Spleen (tissue), 11 donors: ENCODE results near the gene GABBR2. TPM values are rescaled to one million over a fixed set of nuclear protein-coding genes. Genes with fewer than 3 reads are reported as not detected.

Experiments
- DNase-seq: peaks from one replicate; pipeline ENCODE4 v3.0.0-alpha.2; 2020
- H3K27ac ChIP-seq, 8 donors: fragments of 200-600 bp; sonication (generic) in 7 of 8; 1 replicate in 4 of 8; 2 replicates in 4 of 8; pipeline versions ENCODE4 v1.5.0 to v1.8.0; 2016 to 2021; ENCODE audit warnings: inconsistent platforms in 4 of 8, mild to moderate bottlenecking in 4 of 8, moderate library complexity in 1 of 8
- H3K27me3 ChIP-seq, 7 donors: fragments of 200-600 bp; sonication (generic) in 6 of 7; replicated peaks in 1 of 7; 1 replicate in 4 of 7; 2 replicates in 3 of 7; pipeline versions ENCODE4 v1.5.0 to v1.8.0; 2016 to 2021; ENCODE audit warnings: inconsistent platforms in 3 of 7, mild to moderate bottlenecking in 1 of 7
- H3K36me3 ChIP-seq, 6 donors: fragments of 200-600 bp; sonication (generic) in 5 of 6; 1 replicate in 4 of 6; 2 replicates in 2 of 6; pipeline versions ENCODE4 v1.5.0 to v1.8.0; 2016 to 2021; ENCODE audit warnings: inconsistent platforms in 2 of 6
- H3K4me1 ChIP-seq, 6 donors: fragments of 200-600 bp; sonication (generic) in 5 of 6; 1 replicate in 3 of 6; 2 replicates in 3 of 6; pipeline versions ENCODE4 v1.5.0 to v1.8.0; 2016 to 2021; ENCODE audit warnings: inconsistent platforms in 3 of 6
- H3K4me3 ChIP-seq, 8 donors: fragments of 200-600 bp; sonication (generic) in 7 of 8; 1 replicate in 4 of 8; 2 replicates in 4 of 8; pipeline versions ENCODE4 v1.5.0 to v1.8.0; 2016 to 2021; ENCODE audit warnings: inconsistent platforms in 4 of 8, mild to moderate bottlenecking in 4 of 8, moderate library complexity in 2 of 8
- H3K9me3 ChIP-seq, 8 donors: fragments of 200-600 bp; sonication (generic) in 7 of 8; 1 replicate in 4 of 8; 2 replicates in 4 of 8; pipeline versions ENCODE4 v1.5.0 to v1.8.0; 2016 to 2021; ENCODE audit warnings: inconsistent platforms in 4 of 8
- CTCF ChIP-seq, 11 experiments: fragments of 200-600 bp in 7 of 11; fragments of 450-650 bp in 4 of 11; sonication (generic) in 4 of 11; IDR thresholded peaks in 8 of 11; conservative IDR thresholded peaks in 3 of 11; 1 replicate in 7 of 11; 2 replicates in 4 of 11; pipeline versions ENCODE4 v1.4.0 to v1.8.0; 2016 to 2021; ENCODE audit warnings: antibody characterized with exemption in 11 of 11, inconsistent platforms in 4 of 11, mild to moderate bottlenecking in 1 of 11
- POLR2A ChIP-seq, 3 donors: fragments of 450-650 bp; IDR thresholded peaks; one replicate each; pipeline ENCODE4 v1.5.1; 2017; ENCODE audit warnings: antibody characterized with exemption in 3 of 3, mild to moderate bottlenecking in 1 of 3
- POLR2AphosphoS5 ChIP-seq, 3 donors: sonication (generic); formaldehyde crosslinking; IDR thresholded peaks; one replicate each; pipeline ENCODE4 v1.5.1; 2017; ENCODE audit warnings: antibody characterized with exemption in 3 of 3
- WGBS, 5 donors: extraction: QIAGEN DNeasy Blood & Tissue Kit in 3 of 5; methylation state at CpG; one replicate each; pipeline versions ENCODE4 v1.1.5 to v1.1.7; 2013 to 2018; 5-methylcytosine and 5-hydroxymethylcytosine counted together
- intact Hi-C: fragments of 100-400 bp; cut with DNase I; formaldehyde crosslinking; loops from one replicate; pipeline ENCODE4 v1.15.0; 2023; ENCODE audit warnings: low total_unique reads
- polyA plus RNA-seq, 3 donors: library from polyadenylated mRNA; stranded (reverse); fragments of 200-250 nt; gene quantifications; one replicate each; pipeline ENCODE4 v1.2.1, GENCODE V29; 2013
- total RNA-seq, 7 donors: library from RNA; depleted of rRNA in 3 of 7; stranded (reverse); fragments of >200 nt in 3 of 7; fragmentation: NEBNext Ultra II Directional in 4 of 7; extraction: Animal tissue kit (Norgen Biotek cat#: 25700) in 4 of 7; gene quantifications; one replicate each; pipeline versions ENCODE4 v1.1.0 to v1.2.1, GENCODE V29; 2016 to 2021
- donor health status: healthy with polysubstance abuse.
- donor health status: DM: no; HTN: no; CAD: no; lungs with moderate emphysema.
- donor health status: DM: no; HTN: no; CAD: no.
- donor health status: Bipolar disorder and iron deficiency.
- donor health status: healthy.
- donor health status: DM: no; HTN: no; CAD: no.
- donor health status: DM: yes; HTN: yes; CAD: no.

The GABBR2 gene
- total and polyA plus RNA-seq, 10 donors = 0.03 to 0.32 (median 0.07) TPM; not detected in 7

GRCh38 chr9:98652741-98653140 is 56.0 kb downstream of the GABBR2 start:
- H3K27ac ChIP-seq = no peak overlapping the region
- 75 to 93% (median 81%) methylated on average over 2 of the region's 2 CpGs for WGBS, 5 donors
- DNase-seq = no peak
- H3K36me3 ChIP-seq = no peaks in the 10 kb centered on the region
- H3K4me1 ChIP-seq = no peaks in the 10 kb centered on the region
- peaks cover 0 to 26% (median 0%) of the 10 kb centered on the region in 7 donors for H3K27me3 ChIP-seq
- H3K4me3 ChIP-seq = no peak overlapping the region
- H3K9me3 ChIP-seq = no peaks in the 10 kb centered on the region
- TF ChIP-seq POLR2A (IDR thresholded peaks at IDR 0.05) = no peak
- no peak for TF ChIP-seq POLR2AphosphoS5 (IDR thresholded peaks at IDR 0.05)
- TF ChIP-seq CTCF (IDR thresholded peaks at IDR 0.05 in 8 of 11, conservative IDR thresholded peaks at IDR 0.05 in 3 of 11) = no peak
- intact Hi-C loops = no loop called here

GRCh38 chr9:98652302-98652701 is 56.4 kb downstream of the GABBR2 start:
- 87 to 92% (median 88%) methylated on average over 3 of the region's 3 CpGs for WGBS, 5 donors

GRCh38 chr9:98647236-98647635 is 61.5 kb downstream of the GABBR2 start:
- 89 to 94% (median 92%) methylated on average over 10 of the region's 10 CpGs for WGBS, 5 donors
- peaks cover 0 to 3% (median 0%) of the 10 kb centered on the region in 8 donors for H3K9me3 ChIP-seq
- DNase-seq = no peak
- intact Hi-C loops = no loop called here
- no peaks in the 10 kb centered on the region for H3K4me1 ChIP-seq
- H3K36me3 ChIP-seq = no peaks in the 10 kb centered on the region
- peaks cover 0 to 43% (median 0%) of the 10 kb centered on the region in 7 donors for H3K27me3 ChIP-seq
- no peak overlapping the region for H3K4me3 ChIP-seq
- TF ChIP-seq POLR2AphosphoS5 (IDR thresholded peaks at IDR 0.05) (no peak), CTCF (IDR thresholded peaks at IDR 0.05 in 8 of 11, conservative IDR thresholded peaks at IDR 0.05 in 3 of 11) (no peak), POLR2A (IDR thresholded peaks at IDR 0.05) (no peak)
- no peak overlapping the region for H3K27ac ChIP-seq

More at GRCh38 chr9:98652302-98652701, 56.4 kb downstream of the GABBR2 start:
- TF ChIP-seq CTCF (IDR thresholded peaks at IDR 0.05 in 8 of 11, conservative IDR thresholded peaks at IDR 0.05 in 3 of 11) (no peak), POLR2A (IDR thresholded peaks at IDR 0.05) (no peak), POLR2AphosphoS5 (IDR thresholded peaks at IDR 0.05) (no peak)
- Histone ChIP-seq H3K27me3 (peaks cover 0 to 27% (median 0%) of the 10 kb centered on the region in 7 donors), H3K4me1 (no peaks in the 10 kb centered on the region), H3K27ac (no peak overlapping the region), H3K9me3 (no peaks in the 10 kb centered on the region), H3K4me3 (no peak overlapping the region), H3K36me3 (no peaks in the 10 kb centered on the region)
- intact Hi-C loops = no loop called here
- DNase-seq = no peak

GRCh38 chr9:98644011-98644410 is 64.7 kb downstream of the GABBR2 start:
- no peak overlapping the region for H3K27ac ChIP-seq
- no peak for TF ChIP-seq POLR2A (IDR thresholded peaks at IDR 0.05)
- TF ChIP-seq POLR2AphosphoS5 (IDR thresholded peaks at IDR 0.05) = no peak
- no peak for TF ChIP-seq CTCF (IDR thresholded peaks at IDR 0.05 in 8 of 11, conservative IDR thresholded peaks at IDR 0.05 in 3 of 11)
- WGBS, 5 donors = 93 to 95% (median 95%) methylated on average over 4 of the region's 4 CpGs
- no peaks in the 10 kb centered on the region for H3K4me1 ChIP-seq
- H3K27me3 ChIP-seq = peaks cover 0 to 38% (median 0%) of the 10 kb centered on the region in 7 donors
- no peak for DNase-seq
- peaks cover 0 to 3% (median 0%) of the 10 kb centered on the region in 8 donors for H3K9me3 ChIP-seq
- no peak overlapping the region for H3K4me3 ChIP-seq
- H3K36me3 ChIP-seq = no peaks in the 10 kb centered on the region
- intact Hi-C loops = no loop called here
